Subcutaneous adipose tissue (tissue), 4 donors: Measurements from ENCODE around the gene CCDC136. TPM values are rescaled to one million over a fixed set of nuclear protein-coding genes. Genes with fewer than 3 reads are reported as not detected.

ENCODE experiments used
- small RNA-seq: library from RNA; depleted of rRNA; stranded (forward); fragments of <200 nt; gene quantifications from one replicate; pipeline ENCODE3, GENCODE V24; 2016
- total RNA-seq, 4 donors: library from RNA; depleted of rRNA; stranded (reverse); fragments of >200 nt; gene quantifications; one replicate each; pipeline ENCODE4 v1.1.0, GENCODE V29; 2016
- TF ChIP-seq, protein P1 (sequence below): fragments of 450-650 bp; IDR thresholded peaks from one replicate; pipeline ENCODE4 v1.5.1; 2016; ENCODE audit warnings: low read depth, mild to moderate bottlenecking, control low read depth, antibody characterized with exemption, moderate library complexity

Gene CCDC136
- total RNA-seq, 4 donors from 2014 or later, result 2.6 to 6.6 (median 3.1) TPM

DNA sequence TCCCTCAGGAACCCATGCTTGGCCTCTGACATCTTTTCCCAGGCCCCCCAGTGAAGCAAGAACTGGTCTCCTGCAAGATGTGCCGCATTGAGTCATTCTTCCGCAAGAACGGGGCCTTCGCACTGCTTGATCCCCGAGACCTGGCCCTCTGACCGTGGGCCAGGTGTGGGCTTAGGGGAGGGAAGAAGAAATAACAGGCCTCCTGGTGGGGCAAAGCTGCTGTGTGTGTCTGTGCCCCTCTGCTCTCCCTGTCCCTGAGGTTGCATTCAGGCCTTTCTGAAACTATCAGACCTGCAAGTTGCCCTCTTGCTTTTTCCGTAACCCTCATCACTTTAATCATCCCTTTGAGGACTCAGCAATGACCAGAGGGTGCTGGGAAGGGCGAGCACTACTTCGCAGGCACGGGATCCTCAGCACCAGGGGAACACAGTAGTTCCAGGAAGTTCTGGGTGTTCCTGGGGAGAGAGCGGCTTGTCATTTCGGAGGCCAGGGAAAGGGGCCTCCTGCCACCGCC, 76.9 kb downstream of the CCDC136 start:
- TF ChIP-seq, protein P1, sequence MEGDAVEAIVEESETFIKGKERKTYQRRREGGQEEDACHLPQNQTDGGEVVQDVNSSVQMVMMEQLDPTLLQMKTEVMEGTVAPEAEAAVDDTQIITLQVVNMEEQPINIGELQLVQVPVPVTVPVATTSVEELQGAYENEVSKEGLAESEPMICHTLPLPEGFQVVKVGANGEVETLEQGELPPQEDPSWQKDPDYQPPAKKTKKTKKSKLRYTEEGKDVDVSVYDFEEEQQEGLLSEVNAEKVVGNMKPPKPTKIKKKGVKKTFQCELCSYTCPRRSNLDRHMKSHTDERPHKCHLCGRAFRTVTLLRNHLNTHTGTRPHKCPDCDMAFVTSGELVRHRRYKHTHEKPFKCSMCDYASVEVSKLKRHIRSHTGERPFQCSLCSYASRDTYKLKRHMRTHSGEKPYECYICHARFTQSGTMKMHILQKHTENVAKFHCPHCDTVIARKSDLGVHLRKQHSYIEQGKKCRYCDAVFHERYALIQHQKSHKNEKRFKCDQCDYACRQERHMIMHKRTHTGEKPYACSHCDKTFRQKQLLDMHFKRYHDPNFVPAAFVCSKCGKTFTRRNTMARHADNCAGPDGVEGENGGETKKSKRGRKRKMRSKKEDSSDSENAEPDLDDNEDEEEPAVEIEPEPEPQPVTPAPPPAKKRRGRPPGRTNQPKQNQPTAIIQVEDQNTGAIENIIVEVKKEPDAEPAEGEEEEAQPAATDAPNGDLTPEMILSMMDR, result no peak

DNA sequence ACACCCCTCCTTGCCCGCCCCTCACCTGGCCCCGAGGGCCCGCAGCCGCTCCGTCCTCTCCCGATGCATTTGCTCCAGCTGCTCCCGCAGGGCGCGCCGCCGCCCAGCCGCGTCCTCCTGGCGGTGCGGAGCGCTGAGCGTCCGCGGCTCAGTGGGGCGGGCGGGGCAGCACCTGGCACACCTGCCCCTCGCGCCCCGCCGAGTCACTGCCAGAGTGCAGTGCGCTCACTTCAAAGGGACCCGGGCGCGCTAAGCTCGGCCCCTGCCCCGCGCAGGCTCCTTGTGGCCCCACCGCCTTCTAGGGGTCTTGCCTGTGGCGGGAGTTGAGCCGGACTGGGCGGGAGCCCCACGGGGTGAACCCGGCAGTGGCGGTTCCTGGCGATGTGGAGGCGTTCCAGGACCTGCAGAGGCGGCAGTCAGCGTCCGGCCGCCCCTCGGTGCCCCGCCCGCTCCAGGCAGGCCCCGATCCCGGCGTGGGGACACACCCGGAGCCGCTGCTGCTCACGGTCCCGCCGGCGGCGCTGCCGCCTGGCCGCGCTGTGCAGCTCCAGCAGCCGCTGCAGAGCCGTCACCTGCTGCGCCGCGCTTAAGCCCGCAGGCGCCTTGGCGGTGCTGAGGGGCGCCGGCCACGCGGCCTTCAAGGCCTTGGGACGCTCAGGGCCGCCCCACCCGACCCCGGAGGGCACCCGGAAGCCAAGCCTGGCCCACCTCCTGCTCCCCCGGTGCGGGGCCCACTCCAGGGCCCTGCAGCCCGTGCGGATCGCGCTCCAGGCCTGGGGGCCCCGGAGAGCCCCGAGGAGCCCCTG, 77.6 kb downstream of the CCDC136 start:
- TF ChIP-seq, protein P1, result no peak

- TF ChIP-seq, protein P1, result no peak
These were observed 78.1 kb downstream of the CCDC136 start for GRCh38 chr7:128869944-128870285.

- TF ChIP-seq, protein P1, result no peak
These were observed 79.3 kb downstream of the CCDC136 start for GRCh38 chr7:128871050-128871449.

Small RNA genes within 50 kb of the gene (small RNA-seq; reads per million reads assigned to genes)
- not detected for gene RN7SL81P

Other genes with a start within 250 kb of the CCDC136 start
- gene GARIN1A, start 119.7 kb upstream of the CCDC136 start, total RNA-seq, result 1 to 10 TPM in 3 of 4 donors, under 1 TPM in 1; 0.49 to 2.7 (median 2.1) TPM
- 100 to 1,000 TPM in 3 of 4 donors, 10 to 100 TPM in 1; 73.7 to 200 (median 143) TPM for gene CALU, start 52.6 kb upstream of the CCDC136 start, total RNA-seq
- gene OPN1SW, start 16.2 kb upstream of the CCDC136 start, total RNA-seq, result not detected
- 10 to 100 TPM in 1 of 4 donors, 1 to 10 TPM in 3; 3.3 to 10.3 (median 4.8) TPM for gene FLNC, start 38.4 kb downstream of the CCDC136 start, total RNA-seq
- 100 to 1,000 TPM in 3 of 4 donors, 10 to 100 TPM in 1; 72.3 to 240 (median 123) TPM for gene ATP6V1F, start 70.9 kb downstream of the CCDC136 start, total RNA-seq
- 1 to 10 TPM in 2 of 4 donors, under 1 TPM in 2; 0.16 to 2.3 (median 1.1) TPM for gene KCP, start 118.7 kb downstream of the CCDC136 start, total RNA-seq
- 10 to 100 TPM; 12.7 to 32.6 (median 18.9) TPM for gene IRF5, start 146.0 kb downstream of the CCDC136 start, total RNA-seq